UCSD-AML1 (cell line): ENCODE data around the gene WDR45B.
A peak's percentile ranks its signal among the peaks of the same experiment; 100 is the strongest.
"Not testable (repeated sequence)": the region's sequence is repeated elsewhere in the genome, so short reads cannot be mapped to it uniquely, and the experiment has no call there.

Experiments used
- DNase-seq: peaks from one replicate; lab custom pipeline; 2025; ENCODE audit not compliant: unreplicated experiment; lab: John Stamatoyannopoulos, UW

WDR45B gene

GRCh38 chr17:82658331-82658730 lies 10.1 kb upstream of the WDR45B start:
- no peak for DNase-seq

- DNase-seq, result no peak
Observed at GRCh38 chr17:82657926-82658325, 9.7 kb upstream of the WDR45B start.

GRCh38 chr17:82656266-82656665 lies 8.0 kb upstream of the WDR45B start:
- no peak for DNase-seq

GRCh38 chr17:82655523-82655922 lies 7.3 kb upstream of the WDR45B start:
- DNase-seq, result no peak

- peak; percentile 64 for DNase-seq
Observed at GRCh38 chr17:82655038-82655479, 6.8 kb upstream of the WDR45B start.

- not testable (repeated sequence) for DNase-seq
Observed at GRCh38 chr17:82654611-82655010, 6.4 kb upstream of the WDR45B start.

GRCh38 chr17:82653651-82654528 lies 5.6 kb upstream of the WDR45B start:
- no peak for DNase-seq

GRCh38 chr17:82650723-82651122 lies 2.5 kb upstream of the WDR45B start:
- no peak for DNase-seq

GRCh38 chr17:82649501-82650261 lies 1.4 kb upstream of the WDR45B start:
- no peak for DNase-seq

- DNase-seq, result no peak
Observed at GRCh38 chr17:82648742-82649331, 593 bp upstream of the WDR45B start.

GRCh38 chr17:82647593-82648164 lies 565 bp downstream of the WDR45B start:
- DNase-seq, result peak; percentile 45

GRCh38 chr17:82645516-82645915 lies 2.7 kb downstream of the WDR45B start:
- DNase-seq, result no peak

GRCh38 chr17:82644148-82644547 lies 4.1 kb downstream of the WDR45B start:
- DNase-seq, result no peak

GRCh38 chr17:82642022-82642421 lies 6.2 kb downstream of the WDR45B start:
- DNase-seq, result no peak

GRCh38 chr17:82640036-82640435 lies 8.2 kb downstream of the WDR45B start:
- peak; percentile 36 for DNase-seq

GRCh38 chr17:82639628-82640027 lies 8.6 kb downstream of the WDR45B start:
- no peak for DNase-seq

GRCh38 chr17:82638183-82638773 lies 10.0 kb downstream of the WDR45B start:
- DNase-seq, result no peak

- DNase-seq, result no peak
Observed at GRCh38 chr17:82636626-82637598, 11.3 kb downstream of the WDR45B start.

- no peak for DNase-seq
Observed at GRCh38 chr17:82633343-82633742, 14.9 kb downstream of the WDR45B start.

- no peak for DNase-seq
Observed at GRCh38 chr17:82632451-82632850, 15.8 kb downstream of the WDR45B start.
